Esophagus mucosa (tissue), 1 donor: Measurements from ENCODE around the gene SLC15A4. TPM values are rescaled to one million over a fixed set of nuclear protein-coding genes. Genes with fewer than 3 reads are reported as not detected.

ENCODE experiments used
- ATAC-seq: fragments of 200-7000 bp; cut with Tn5 transposase; one replicate; pipeline ENCODE4 v1.9.1; 2020
- total RNA-seq: library from RNA; stranded (reverse); gene quantifications from one replicate; pipeline ENCODE4 v1.2.4, GENCODE V29; 2023
- donor health status: DM: yes; HTN: yes; CAD: no.

Gene SLC15A4
- total RNA-seq, 1 donor from 2014 or later = 12.8 TPM

DNA sequence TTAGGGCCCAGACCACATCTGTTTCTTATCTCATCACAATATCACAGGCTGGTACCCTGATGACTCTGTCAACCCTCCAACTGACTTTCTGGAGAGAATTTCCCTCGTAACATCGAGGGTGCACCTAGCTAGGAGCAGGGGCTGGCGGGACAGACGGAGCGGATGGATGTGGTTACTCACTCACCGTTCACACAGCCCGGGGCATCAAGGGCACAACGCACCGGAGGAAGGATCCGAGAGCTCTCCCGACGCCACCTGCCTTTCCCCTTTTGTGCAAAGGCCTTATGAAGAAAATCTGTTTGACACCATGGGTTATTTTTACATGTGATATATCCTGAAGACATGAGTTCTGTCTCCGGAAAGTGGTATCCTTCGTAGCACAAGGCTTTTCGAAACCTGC, 31.4 kb downstream of the SLC15A4 start:
- ATAC-seq = no peak

DNA sequence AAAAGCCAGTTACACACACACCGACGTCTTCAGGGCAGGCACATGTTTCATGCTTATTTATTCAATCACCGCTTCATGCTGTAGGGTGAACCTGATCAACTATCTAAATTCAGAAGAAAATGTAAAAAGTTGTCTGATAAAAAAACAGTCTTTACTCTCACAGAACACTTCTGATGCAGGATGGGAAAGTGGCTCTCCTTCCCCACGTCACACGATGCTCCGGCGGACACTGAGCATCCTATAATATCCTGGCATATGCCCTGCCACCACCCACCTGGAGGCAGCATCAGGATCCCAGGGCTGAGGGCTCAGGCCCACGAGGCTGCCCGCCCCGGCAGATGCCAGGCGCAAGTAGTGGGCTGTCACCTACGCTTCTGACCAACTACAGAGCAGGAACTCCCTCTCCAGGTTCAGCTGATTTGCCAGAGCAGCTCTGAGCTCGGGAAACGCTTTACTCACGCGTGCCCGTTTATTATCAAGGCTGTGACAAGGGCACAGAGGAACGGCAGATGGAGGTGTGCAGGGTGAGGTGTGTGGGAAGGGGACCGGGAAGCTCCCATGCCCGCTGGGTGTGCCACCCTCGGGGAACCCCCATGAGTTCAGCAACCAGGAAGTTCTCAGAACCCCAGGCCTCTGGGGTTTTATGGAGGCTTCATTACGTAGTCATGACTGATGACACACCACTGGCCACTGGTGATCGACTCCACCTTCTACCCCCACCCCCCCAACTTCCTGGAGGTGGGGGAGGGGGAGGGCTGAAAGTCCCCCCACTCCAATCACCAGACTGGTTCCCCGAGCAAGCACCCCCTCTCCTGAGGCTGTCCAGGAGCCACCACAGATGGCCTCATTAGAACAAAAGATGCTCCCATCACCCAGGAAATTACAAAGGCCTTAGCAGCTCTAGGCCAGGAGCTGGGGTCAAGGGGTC, 32.1 kb downstream of the SLC15A4 start:
- peak; percentile 56 for ATAC-seq

DNA sequence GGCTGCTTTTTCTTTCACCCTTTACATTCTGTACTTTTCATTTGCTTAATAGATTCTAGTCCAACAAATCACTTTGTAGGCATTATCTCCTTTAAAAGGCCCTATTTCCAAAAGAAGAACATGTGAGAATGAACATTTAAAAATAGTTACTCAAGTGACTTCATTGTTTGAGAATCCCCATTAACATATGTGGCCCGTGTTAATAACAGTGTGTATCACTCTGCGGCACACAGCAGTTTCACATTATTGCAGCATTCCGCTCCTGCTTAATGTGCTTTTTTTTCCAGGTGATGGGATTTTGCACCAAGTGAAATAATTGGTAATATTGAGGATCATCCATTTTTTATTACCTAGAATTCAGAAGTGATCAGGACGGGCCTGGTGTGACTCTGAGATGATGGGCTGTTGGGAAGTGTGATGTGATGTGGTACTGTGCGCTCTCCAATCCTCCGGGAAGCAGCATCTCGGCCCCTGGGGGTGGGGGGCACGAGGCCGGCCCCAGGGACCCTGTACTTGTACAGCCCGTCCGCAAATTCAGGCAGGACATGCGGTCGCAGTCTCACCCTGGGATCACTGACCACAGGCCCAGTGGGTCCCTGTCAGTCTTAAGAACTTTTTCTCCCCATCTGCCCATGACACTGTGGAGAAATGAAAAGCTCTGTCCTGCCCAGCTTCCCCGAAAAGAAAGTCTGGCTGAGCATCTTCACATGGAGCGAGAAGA, 32.9 kb downstream of the SLC15A4 start:
- no peak for ATAC-seq

DNA sequence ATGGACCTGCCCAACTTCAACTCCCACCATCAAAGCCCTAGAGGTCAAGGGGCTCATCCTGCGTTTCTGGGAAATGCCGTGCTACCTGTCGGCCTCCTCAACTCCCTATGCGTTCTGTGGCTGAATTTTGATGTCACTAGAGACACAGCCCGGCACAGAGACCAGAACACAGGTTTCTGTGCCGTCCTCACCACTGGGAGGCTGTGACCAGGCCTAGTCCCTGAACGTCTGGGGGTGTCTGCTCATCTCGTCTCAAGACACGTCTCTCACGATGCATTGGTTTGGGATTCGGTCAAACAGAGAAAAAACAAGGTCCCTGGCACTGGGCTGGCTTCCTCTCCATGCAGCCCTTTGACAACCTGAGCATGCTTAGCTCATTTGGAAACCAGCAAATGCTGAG, 33.5 kb downstream of the SLC15A4 start:
- no peak for ATAC-seq

DNA sequence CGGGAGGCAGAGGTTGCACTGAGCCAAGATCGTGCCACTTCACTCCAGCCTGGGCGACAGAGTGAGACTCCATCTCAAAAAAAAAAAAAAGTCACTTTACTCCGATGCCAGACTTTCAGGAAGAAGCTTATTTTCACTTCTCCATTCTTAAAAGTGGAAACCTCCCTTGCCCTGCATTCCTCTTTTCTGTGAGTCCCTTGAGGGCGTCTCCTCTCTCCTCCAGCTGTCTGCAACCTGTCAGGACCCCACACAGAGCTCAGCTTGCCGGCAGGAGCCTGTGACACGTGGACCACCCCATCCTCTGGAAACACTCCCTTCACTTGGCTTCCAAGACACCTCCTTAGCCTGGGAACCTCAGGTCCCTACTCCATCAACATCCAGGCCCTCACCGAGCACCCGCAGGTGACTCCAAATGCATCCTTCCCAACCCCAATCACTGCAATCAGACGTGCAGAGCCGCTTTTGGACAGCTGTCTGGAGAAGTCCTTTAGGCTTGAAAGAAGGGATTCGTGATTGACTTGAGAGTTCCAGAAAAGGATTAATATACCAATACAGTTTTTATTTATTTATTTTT, 34.3 kb downstream of the SLC15A4 start:
- ATAC-seq = no peak

DNA sequence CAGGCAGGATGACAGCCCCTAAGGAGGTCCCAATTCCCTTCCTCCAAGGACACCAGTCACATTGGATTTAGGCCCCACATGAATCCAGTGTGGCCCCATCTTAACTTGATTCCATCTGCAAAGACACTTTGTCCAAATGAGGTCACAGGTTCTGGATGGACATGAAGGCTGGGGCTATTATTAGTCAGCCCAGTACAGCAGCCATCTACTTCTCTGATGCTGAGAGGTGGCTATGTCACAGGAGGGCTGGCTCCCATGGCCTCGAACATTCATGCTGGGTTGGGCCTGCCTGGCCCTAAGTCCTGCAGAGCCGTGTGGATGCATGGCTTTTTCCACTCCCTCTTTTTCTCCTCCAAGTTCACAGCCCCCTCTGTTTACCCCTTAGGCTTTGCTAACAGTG, 35.9 kb downstream of the SLC15A4 start:
- ATAC-seq = no peak

DNA sequence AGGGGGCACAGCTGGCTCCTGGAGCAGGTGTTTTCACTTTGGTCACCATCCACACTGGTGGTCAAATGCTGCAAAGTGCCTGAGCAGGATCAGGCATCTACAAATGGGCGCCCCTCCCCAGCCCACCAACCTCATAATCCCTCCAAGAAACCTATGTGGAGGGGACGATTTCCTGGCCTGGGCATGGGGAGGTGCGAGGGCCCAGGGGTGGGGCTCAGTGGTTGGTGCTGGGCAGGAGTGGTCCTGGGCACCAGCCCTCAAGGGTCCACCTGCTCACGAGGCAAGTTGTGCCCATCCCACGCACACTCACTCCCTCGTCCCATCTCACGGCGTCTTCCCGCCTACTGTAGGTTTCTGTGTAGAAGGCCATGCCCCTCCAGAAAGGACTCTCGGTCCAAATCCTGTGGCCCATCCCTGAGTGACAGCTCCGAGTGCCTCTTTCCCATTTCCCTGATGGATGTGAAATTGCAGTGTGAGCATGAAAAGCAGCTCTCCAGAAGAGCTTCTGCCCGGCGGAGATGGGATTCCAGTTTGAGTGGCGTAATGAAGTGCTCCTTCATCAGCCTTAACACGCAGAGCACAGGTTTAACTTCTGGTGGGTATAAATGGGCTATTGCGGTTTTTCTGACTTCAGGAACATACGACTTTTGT, 36.9 kb downstream of the SLC15A4 start:
- no peak for ATAC-seq

DNA sequence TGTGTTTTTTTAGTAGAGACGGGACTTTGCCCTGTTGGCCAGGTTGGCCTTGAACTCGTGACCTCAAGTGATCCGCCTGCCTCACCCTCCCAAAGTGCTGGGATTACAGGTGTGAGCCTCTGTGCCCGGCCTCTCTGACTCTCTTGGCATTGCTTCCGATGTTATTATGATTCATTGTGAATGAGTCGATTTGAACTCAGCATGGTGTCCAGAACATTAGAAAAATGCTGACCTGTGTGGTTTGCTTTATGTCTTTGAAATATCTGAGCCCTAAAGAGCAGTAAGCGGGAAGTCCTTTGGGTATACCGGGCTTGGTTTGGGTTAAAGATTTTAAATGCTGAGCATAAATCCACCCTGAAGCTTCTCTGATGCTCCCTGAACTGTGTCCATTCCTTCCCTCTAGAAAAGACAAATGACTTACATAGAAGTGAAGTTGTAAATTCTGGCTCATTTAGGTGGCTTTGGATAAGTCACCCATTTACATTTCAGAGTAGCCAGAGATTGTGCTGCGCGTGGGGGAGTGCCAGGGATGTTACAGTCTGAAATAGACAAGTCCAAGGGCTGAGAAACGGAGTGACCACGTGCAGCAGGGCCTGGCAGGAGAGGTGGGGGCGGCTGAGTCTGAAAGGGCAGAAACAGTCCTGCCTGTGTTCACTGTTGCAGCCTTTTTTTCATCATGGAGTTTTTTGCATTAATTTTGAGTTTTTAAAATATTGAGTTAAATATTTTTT, 39.6 kb downstream of the SLC15A4 start:
- ATAC-seq = no peak

DNA sequence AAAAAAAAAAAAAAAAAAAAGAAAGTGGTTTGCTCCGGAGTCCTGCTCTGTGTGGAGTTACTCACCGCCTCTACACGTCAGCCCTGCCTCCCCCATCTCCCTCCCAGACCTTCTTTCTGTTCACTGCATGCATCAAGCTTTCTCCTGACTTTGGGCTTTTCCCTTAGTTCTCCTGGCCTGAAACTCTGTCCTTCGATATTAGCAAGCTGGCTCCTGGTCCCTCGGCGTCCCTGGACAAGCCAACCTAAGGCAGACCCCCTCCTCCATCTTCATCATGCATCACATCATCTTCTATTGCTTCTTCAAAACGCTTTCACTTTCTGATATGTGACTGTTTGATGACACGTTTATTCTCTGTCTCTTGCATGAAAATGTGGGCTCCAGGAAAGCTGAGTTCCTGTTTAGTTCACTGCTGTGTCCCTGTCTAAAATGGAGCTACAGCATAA, 40.6 kb downstream of the SLC15A4 start:
- no peak for ATAC-seq

DNA sequence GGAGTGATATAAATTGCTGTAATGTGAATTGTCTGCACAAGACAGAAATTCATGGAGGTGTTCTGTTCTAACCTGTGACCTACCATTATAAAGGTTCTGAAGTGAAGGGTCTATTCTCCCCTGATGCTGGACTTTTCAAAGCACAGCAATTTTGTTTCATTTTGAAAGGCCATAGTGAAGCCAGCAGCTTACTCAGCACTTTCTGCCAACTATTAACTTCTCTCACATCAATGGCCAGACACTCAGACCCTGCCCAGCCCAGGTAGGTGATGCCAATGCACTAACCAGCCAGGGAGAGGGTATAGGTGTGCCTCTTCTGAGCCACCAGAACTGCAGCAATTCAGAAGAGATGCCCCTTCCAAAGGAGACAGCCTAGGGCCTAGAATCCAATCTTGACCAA, 43.9 kb downstream of the SLC15A4 start:
- ATAC-seq = no peak

DNA sequence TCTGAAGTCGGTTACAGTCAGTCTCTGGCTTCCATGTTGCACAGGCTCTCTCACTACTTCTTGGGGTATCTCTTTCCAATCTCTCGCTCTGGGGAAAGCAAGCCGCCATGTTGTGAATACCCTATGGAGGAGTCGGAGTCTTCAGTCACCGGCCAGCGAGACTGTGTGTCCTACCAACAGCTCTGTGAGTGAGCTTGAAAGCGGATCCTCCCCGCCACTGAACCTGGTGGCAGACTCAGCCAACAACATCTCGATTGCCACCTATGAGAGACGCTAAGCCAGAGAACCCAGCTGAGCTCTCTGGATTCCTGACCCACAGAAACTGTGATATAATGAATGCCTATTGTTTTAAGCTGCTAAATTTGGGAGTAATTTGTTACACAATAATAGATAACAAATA, 51.5 kb downstream of the SLC15A4 start:
- no peak for ATAC-seq

DNA sequence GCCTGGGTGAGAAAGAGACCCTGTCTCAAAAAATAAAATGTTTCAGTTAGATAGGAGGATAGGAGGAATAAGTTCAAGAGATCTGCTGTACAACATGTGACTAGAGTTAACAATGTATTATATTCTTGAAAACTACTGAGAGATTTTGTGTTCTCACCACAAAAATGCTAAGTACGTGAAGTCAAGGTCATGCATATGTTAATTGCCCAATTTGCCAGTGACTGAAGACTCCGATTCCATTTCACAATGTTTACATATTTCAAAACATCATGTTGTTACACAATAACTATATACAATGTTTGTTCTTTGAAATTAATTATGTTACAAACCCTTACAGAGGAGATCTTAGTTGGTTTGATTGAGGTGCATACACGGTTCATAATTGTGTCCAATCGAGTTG, 52.1 kb downstream of the SLC15A4 start:
- ATAC-seq = no peak

DNA sequence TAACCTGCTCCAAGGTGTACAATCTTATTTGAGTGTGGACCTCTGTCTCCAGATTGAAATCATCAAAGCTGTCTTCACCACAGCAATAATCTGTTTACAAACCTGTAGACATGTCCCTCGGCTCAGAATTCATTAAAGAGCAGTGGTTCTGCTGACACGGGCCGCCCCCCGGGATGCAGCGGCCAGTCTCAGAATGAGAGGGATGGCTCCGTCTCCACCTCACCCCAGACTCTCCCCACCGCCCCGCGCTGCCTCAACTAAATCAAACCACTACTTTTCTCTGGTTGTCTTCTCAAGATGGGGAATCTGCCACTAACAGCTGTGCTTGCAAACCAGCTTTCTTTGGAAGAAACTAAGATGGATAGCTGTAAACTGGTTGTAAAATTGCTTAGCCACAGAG, 56.2 kb downstream of the SLC15A4 start:
- no peak for ATAC-seq

DNA sequence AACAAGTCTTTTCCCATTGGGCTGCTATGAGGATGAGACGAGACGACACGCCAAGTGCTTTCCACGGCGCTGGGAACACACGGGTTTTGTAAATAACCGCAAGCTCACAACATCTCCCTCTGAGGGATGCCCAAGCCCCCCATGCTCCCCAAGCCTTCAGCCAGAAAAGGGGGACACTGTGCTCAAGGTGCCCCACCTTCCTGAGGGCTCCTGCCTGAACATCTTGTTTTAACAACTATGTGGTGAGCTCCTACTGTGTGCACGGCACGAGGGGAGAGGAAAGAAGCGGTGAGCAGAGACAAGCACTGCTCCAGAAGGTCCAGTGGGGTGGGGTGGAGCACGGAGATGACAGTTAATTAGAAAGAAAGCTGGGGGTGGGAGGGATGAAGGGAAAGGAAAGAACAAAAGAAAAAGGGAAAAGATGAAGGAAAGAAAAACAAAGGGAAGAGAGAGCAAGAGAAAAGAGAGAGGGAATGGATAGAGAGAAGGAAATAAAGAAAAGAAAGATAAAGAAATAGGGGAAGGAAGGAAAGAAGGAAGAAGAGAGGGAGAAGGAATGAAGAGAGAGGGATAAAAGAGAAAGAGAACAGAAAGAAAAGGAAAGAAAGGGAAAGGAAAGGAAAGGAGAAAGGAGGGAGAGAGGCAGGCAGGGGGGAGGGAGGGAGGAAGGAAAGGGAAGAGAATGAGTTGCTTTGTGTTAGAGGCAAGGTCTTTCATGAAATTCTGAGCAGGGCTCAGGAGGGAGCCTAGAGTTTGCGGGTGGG, 56.8 kb downstream of the SLC15A4 start:
- no peak for ATAC-seq

DNA sequence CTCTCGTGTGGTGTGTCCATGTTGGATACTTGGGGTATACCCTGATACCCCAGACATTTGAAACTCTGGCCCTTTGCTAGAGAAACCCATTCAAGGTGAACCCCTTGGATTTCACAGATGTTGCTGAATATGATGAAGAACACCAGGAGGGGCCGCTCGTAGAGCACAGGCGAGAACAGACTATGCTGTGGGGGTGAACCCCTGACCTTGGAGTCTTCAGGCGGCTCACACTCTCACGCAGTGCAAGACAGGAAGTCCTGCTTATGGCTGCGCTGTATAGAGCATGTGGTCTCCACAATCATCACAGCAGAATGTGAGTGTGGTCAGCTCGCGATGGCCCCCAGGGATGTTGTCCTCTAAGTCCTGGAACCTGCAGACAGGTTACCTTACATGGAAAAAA, 60.4 kb downstream of the SLC15A4 start:
- ATAC-seq = no peak

DNA sequence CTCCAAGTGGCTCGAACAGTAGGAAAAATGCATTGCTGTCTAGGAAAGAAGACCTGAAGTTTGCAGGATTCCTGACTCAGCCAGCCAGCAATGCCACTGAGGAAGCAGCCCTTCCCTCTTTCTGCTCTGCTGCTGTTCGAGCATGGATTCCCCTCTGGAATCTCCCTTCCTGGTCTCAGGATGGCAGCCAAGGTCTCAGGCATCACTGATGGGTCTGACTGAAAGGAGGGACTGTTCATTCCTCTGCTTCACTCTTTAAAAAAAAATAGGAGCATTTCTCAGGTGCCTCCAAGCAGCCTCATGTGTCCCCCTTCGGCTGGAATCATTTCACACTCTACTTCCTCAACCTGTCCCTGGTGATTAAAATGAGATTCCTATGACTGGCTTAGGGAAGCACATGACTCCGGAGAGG, 62.4 kb downstream of the SLC15A4 start:
- no peak for ATAC-seq

DNA sequence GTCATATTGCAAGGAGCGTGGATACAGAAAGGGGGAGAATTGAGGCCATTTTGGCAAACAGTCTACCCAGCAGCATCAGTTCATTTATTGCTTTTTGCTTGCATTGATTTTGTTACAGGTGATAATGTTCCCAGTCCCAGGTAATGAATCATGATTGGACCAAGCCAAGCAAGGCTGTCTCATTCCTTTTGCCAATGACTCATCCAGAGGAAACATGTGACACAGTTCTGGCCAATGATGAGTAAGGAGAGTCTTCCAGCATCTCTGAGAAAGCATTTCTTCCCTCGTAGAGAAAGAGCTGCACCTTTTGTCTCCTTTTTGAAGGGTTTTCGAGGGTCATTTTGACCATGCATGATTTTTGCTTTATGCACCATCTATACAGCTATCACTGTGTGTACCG, 68.2 kb downstream of the SLC15A4 start:
- no peak for ATAC-seq

DNA sequence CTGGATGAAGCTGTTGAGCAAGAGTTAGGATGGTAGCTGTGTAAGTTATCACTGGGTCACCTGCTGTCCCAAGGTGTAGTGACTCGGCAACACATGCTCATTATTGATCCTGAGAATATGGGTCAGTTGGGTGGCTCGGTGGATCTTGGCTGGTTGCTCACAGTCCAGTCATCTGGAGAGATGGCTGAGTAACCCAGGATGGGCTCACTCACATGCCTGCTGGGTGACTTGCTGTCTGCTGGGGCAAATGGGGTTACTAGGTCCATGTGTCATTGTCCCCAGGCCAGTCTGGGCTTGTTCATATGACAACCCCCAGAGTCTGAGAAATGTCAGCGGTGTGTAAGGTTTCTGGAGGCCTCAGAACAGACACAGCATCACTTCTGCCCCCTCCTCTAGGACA, 69.5 kb downstream of the SLC15A4 start:
- peak; percentile 26 for ATAC-seq

DNA sequence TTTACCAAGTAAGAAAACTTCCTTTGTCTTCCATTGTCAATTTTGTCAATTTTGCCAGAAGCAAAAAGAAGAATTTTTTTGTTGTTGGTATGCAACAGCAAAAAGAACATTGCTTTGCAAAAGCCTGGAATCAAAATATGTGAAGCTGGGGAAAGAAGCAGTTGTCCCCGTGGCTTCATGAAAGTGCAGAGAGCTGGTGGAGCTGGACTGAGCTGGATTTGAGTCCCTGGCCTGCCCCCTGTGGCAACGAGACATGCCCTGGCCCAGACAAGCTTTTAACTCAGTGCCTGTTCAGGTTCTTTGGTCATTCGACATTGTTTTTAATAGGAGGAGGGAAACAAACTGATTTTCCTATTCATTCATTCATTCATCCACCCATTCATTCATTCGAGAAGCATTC, 70.3 kb downstream of the SLC15A4 start:
- no peak for ATAC-seq

DNA sequence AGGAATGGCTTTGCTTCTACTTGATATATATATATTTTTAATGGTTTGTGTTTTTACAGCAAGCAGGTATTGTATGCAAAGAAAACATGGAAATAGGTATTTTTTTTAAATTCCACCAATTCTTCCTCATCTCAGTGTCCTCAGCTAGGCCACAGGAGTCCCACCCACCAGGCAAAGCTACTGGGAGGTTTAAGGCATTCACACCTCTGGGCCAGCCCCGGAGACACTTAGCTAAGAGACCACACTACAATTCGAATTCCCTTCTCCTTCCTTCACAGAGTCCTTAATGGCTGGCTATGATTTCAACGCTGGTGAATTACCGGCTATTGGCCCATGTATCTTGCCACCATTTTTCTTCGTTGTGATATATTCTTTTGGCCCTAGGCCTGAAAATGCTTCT, 71.4 kb downstream of the SLC15A4 start:
- ATAC-seq = no peak

DNA sequence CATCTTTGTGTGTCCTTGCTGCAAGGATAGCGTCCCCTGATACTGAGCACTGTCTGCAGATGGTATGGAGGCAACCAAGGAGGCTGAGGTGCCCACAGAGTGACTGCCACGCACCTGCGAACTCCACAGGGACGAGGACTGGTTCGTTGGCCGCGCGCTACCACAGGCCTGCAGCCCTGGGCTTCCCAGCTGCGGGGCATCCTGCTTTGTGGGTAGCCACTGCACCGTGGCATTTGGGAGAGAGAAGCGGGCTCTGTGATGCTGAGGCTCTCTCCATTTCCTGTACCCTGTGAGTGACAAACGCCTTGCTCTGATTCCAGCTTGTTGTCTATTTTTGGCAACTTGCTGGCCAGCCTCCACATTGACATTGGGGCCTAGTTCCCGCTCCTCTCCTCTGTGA, 76.3 kb downstream of the SLC15A4 start:
- ATAC-seq = no peak
